ENCODE results near the gene NCAPG2.

The NCAPG2 gene

GRCh38 chr7:158695056-158695455 lies 9.5 kb downstream of the NCAPG2 start:
- DNase-seq (ENCODE audit: extremely low spot score) = no peak
- ChIA-PET POLR2A (interaction anchor here (3.1 kb wide), 1 partner anchor 10 kb away, joined by 19 read pairs; the partner anchor contains the start of gene NCAPG2), CTCF (no interaction called here)
- no peak for TF ChIP-seq ARNT (IDR thresholded peaks at IDR 0.05)
- no peak for TF ChIP-seq HDGF (IDR thresholded peaks at IDR 0.05; ENCODE audit: borderline replicate concordance)
- no peak for TF ChIP-seq PKNOX1 (IDR thresholded peaks at IDR 0.05)
- no peak for TF ChIP-seq BHLHE40 (IDR thresholded peaks at IDR 0.05; ENCODE audit: borderline replicate concordance)
- no peak for TF ChIP-seq SP1 (IDR thresholded peaks at IDR 0.05)
- no peak for TF ChIP-seq ELF4 (IDR thresholded peaks at IDR 0.05)
- TF ChIP-seq NFRKB (IDR thresholded peaks at IDR 0.05) = no peak
- TF ChIP-seq LEF1 (IDR thresholded peaks at IDR 0.05; ENCODE audit: borderline replicate concordance) = no peak
- no peak for TF ChIP-seq SUZ12 (IDR thresholded peaks at IDR 0.05)
- TF ChIP-seq CTBP1 (IDR thresholded peaks at IDR 0.05; ENCODE audit: borderline replicate concordance) = no peak
- TF ChIP-seq ZNF384 (IDR thresholded peaks at IDR 0.05) = no peak
- no peak for TF ChIP-seq FOXM1 (IDR thresholded peaks at IDR 0.05; ENCODE audit: borderline replicate concordance)
- no peak for TF ChIP-seq TARDBP (IDR thresholded peaks at IDR 0.05)
- no peak for TF ChIP-seq FOXA1 (IDR thresholded peaks at IDR 0.05)
- TF ChIP-seq FOXK2 (IDR thresholded peaks at IDR 0.05) = no peak
- no peak for TF ChIP-seq L3MBTL2 (conservative IDR thresholded peaks at IDR 0.05)

GRCh38 chr7:158694650-158695049 lies 10.0 kb downstream of the NCAPG2 start:
- TF ChIP-seq ELF4 (IDR thresholded peaks at IDR 0.05) = no peak
- peak; percentile 80 for TF ChIP-seq PKNOX1 (IDR thresholded peaks at IDR 0.05)
- no peak for TF ChIP-seq FOXA1 (IDR thresholded peaks at IDR 0.05)
- ChIA-PET POLR2A (interaction anchor here (3.1 kb wide), 1 partner anchor 10 kb away, joined by 19 read pairs; the partner anchor contains the start of gene NCAPG2), CTCF (no interaction called here)
- DNase-seq (ENCODE audit: extremely low spot score) = no peak

DNA sequence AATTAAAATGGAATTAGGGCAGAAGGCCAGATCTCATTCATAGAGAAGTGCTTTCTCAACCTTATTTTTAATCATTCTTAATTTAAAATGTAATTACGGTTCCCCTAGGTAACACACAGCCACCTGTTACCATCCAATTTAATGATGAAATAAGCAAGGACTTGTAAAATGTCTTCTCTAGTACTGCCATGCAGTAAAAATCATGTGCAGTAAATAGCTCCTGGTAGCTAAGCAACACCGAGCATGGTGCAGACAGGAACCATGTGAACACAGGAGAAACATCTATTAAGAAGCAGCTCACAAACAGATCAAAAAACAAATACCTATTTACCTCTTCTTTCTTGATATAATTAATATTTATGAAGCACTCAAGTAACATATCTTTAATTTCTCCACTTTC lies 15.1 kb downstream of the NCAPG2 start:
- TF ChIP-seq ELF4 (IDR thresholded peaks at IDR 0.05) (no peak), SUZ12 (IDR thresholded peaks at IDR 0.05) (no peak), NFRKB (IDR thresholded peaks at IDR 0.05) (no peak), SP1 (IDR thresholded peaks at IDR 0.05) (no peak), HDGF (IDR thresholded peaks at IDR 0.05; ENCODE audit: borderline replicate concordance) (no peak), TARDBP (IDR thresholded peaks at IDR 0.05) (no peak), FOXA1 (IDR thresholded peaks at IDR 0.05) (no peak), BHLHE40 (IDR thresholded peaks at IDR 0.05; ENCODE audit: borderline replicate concordance) (no peak), FOXM1 (IDR thresholded peaks at IDR 0.05; ENCODE audit: borderline replicate concordance) (no peak), CTBP1 (IDR thresholded peaks at IDR 0.05; ENCODE audit: borderline replicate concordance) (no peak), LEF1 (IDR thresholded peaks at IDR 0.05; ENCODE audit: borderline replicate concordance) (no peak), FOXK2 (IDR thresholded peaks at IDR 0.05) (no peak), ZNF384 (IDR thresholded peaks at IDR 0.05) (no peak), PKNOX1 (IDR thresholded peaks at IDR 0.05) (no peak)
- CTCF ChIA-PET = no interaction called here
- no peak for DNase-seq (ENCODE audit: extremely low spot score)
- POLR2A ChIA-PET = no interaction called here

DNA sequence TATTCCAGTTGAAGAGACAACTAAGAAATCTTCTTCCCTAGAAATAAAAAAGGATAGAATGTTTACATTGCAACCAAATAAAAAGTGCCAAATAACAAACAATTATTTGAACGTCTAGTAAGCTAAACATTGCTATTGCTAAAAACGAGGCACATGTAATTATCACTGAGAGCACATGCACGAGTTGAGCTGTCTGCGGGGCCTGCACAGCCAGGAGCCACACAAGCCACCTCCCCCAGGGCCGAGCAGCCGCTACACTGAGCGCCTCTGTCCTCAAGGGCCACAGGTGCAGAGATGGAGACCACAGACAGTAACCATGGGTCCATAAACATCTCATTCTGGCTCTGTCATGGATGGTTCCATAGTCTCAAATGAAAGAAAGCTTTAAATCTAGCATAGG lies 17.2 kb downstream of the NCAPG2 start:
- ChIA-PET POLR2A (interaction anchor here (0.7 kb wide), 1 partner anchor 18 kb away, joined by 3 read pairs; the partner anchor contains the start of gene NCAPG2), CTCF (no interaction called here)
- TF ChIP-seq BHLHE40 (IDR thresholded peaks at IDR 0.05; ENCODE audit: borderline replicate concordance) (no peak), CTBP1 (IDR thresholded peaks at IDR 0.05; ENCODE audit: borderline replicate concordance) (no peak), HDGF (IDR thresholded peaks at IDR 0.05; ENCODE audit: borderline replicate concordance) (no peak), PKNOX1 (IDR thresholded peaks at IDR 0.05) (no peak), L3MBTL2 (conservative IDR thresholded peaks at IDR 0.05) (no peak), FOXA1 (IDR thresholded peaks at IDR 0.05) (no peak)

GRCh38 chr7:158685693-158686092 lies 18.9 kb downstream of the NCAPG2 start:
- CTCF ChIA-PET = no interaction called here
- TF ChIP-seq ZNF384 (IDR thresholded peaks at IDR 0.05) (no peak), FOXK2 (IDR thresholded peaks at IDR 0.05) (no peak), LEF1 (IDR thresholded peaks at IDR 0.05; ENCODE audit: borderline replicate concordance) (no peak), CTBP1 (IDR thresholded peaks at IDR 0.05; ENCODE audit: borderline replicate concordance) (no peak), ELF4 (IDR thresholded peaks at IDR 0.05) (no peak), NFRKB (IDR thresholded peaks at IDR 0.05) (no peak), SUZ12 (IDR thresholded peaks at IDR 0.05) (no peak), PKNOX1 (IDR thresholded peaks at IDR 0.05) (no peak), TARDBP (IDR thresholded peaks at IDR 0.05) (no peak), BHLHE40 (IDR thresholded peaks at IDR 0.05; ENCODE audit: borderline replicate concordance) (no peak), SP1 (IDR thresholded peaks at IDR 0.05) (no peak), FOXM1 (IDR thresholded peaks at IDR 0.05; ENCODE audit: borderline replicate concordance) (no peak), L3MBTL2 (conservative IDR thresholded peaks at IDR 0.05) (no peak), HDGF (IDR thresholded peaks at IDR 0.05; ENCODE audit: borderline replicate concordance) (no peak)
- POLR2A ChIA-PET = no interaction called here
- DNase-seq (ENCODE audit: extremely low spot score) = no peak

More for the DNA sequence above, 17.2 kb downstream of the NCAPG2 start:
- no peak for DNase-seq (ENCODE audit: extremely low spot score)

Data from HEK293T (cell line).